HCT116 (cell line): ENCODE measurements around the gene CLASP1. TPM values are rescaled to one million over a fixed set of nuclear protein-coding genes. Genes with fewer than 3 reads are reported as not detected.

Experiments
- ATAC-seq: fragments of 200-7000 bp; cut with Tn5 transposase; 2 replicates; pipeline ENCODE4 v1.9.1; 2020; ENCODE audit warnings: mild to moderate bottlenecking, moderate library complexity
- BruUV-seq: library from RNA; stranded (reverse); fragments of 400-500 nt; replicated peaks from 2 replicates; lab custom pipeline; 2021; lab: Mats Ljungman, UMichigan
- CTCF ChIA-PET: fragments of 300-600 bp; sonication (Branson Sonifier 250); formaldehyde crosslinking; loops from one replicate; lab custom pipeline; 2021; ENCODE audit warnings: antibody characterized with exemption; lab: Charles Lee
- POLR2A ChIA-PET: fragments of 300-600, 350-600 bp; sonication (Branson Sonifier 250); formaldehyde crosslinking; loops from one replicate; lab custom pipeline; 2021; ENCODE audit warnings: antibody characterized with exemption; lab: Charles Lee
- RAD21 ChIA-PET, 2 experiments: fragments of 300-600 bp; sonication (Branson Sonifier 250); formaldehyde crosslinking; loops; one replicate each; lab custom pipeline; 2023; ENCODE audit warnings: low total read pairs in 2 of 2; ENCODE audit not compliant: uncharacterized antibody in 2 of 2, unreplicated experiment in 2 of 2, low non-redundant PET in 1 of 2; lab: Charles Lee
- DNase-seq: peaks from one replicate; pipeline ENCODE4 v3.0.0-alpha.2; 2010; ENCODE audit warnings: low read depth, low spot score
- H2AFZ ChIP-seq: fragments of 200-600 bp; shearing (Covaris generic), sonication (generic); 2 replicates; pipeline ENCODE4 v1.6.1; 2017; ENCODE audit warnings: low read depth, mixed run types, mixed read lengths, antibody characterized with exemption, low read length; ENCODE audit not compliant: poor library complexity, severe bottlenecking
- H3K27ac ChIP-seq: 2 replicates; pipeline ENCODE4 v1.5.1; 2012; ENCODE audit warnings: low read depth, low read length
- H3K27me3 ChIP-seq: fragments of 200-600 bp; sonication (generic); 2 replicates; pipeline ENCODE4 v1.6.1; 2016; ENCODE audit warnings: mixed run types, low read length, mixed read lengths; ENCODE audit not compliant: insufficient read depth
- H3K36me3 ChIP-seq, 2 experiments: fragments of 200-500 bp in 1 of 2; fragments of 200-600 bp in 1 of 2; sonication (Bioruptor generic) in 1 of 2; sonication (generic) in 1 of 2; 2 replicates each; pipeline versions ENCODE4 v1.5.1 to v1.6.1; 2014 to 2016; ENCODE audit warnings: low read length in 2 of 2, inconsistent platforms in 1 of 2, mixed read lengths in 1 of 2, mixed run types in 1 of 2; ENCODE audit not compliant: insufficient read depth in 2 of 2, control insufficient read depth in 1 of 2
- H3K4me1 ChIP-seq, 2 experiments: fragments of 200-600 bp in 1 of 2; sonication (generic) in 1 of 2; 2 replicates each; pipeline versions ENCODE4 v1.5.1 to v1.6.1; 2012 to 2017; ENCODE audit warnings: low read length in 2 of 2, inconsistent platforms in 1 of 2, mild to moderate bottlenecking in 1 of 2, mixed read lengths in 1 of 2, mixed run types in 1 of 2, moderate library complexity in 1 of 2; ENCODE audit not compliant: insufficient read depth in 2 of 2, control insufficient read depth in 1 of 2
- H3K4me2 ChIP-seq: fragments of 200-600 bp; sonication (generic); 2 replicates; pipeline ENCODE4 v1.6.1; 2017; ENCODE audit warnings: mixed run types, low read length, mixed read lengths
- H3K4me3 ChIP-seq, 2 experiments: fragments of 200-600 bp in 1 of 2; sonication (generic) in 1 of 2; replicated peaks in 1 of 2; 2 replicates each; pipeline ENCODE4 v1.5.1; 2011 to 2016; ENCODE audit warnings: low read length in 2 of 2, control low read depth in 1 of 2, low read depth in 1 of 2, mild to moderate bottlenecking in 1 of 2, mixed read lengths in 1 of 2, mixed run types in 1 of 2
- H3K79me2 ChIP-seq: fragments of 200-600 bp; sonication (generic); 2 replicates; pipeline ENCODE4 v1.6.1; 2017; ENCODE audit warnings: mild to moderate bottlenecking, mixed run types, low read length, moderate library complexity, mixed read lengths; ENCODE audit not compliant: insufficient read depth
- H3K9ac ChIP-seq: fragments of 200-600 bp; sonication (generic); 2 replicates; pipeline ENCODE4 v1.6.1; 2016; ENCODE audit warnings: low read length, mixed read lengths
- H3K9me2 ChIP-seq: fragments of 200-600 bp; sonication (generic), shearing (Covaris generic); 2 replicates; pipeline ENCODE4 v1.6.1; 2017; ENCODE audit warnings: mixed run types, mild to moderate bottlenecking, moderate library complexity; ENCODE audit not compliant: insufficient read depth
- H3K9me3 ChIP-seq, 2 experiments: fragments of 200-500 bp in 1 of 2; fragments of 200-600 bp in 1 of 2; sonication (Bioruptor generic) in 1 of 2; sonication (generic) in 1 of 2; 2 replicates each; pipeline ENCODE4 v1.6.1; 2014 to 2017; ENCODE audit warnings: low read length in 2 of 2, mixed read lengths in 2 of 2, inconsistent platforms in 1 of 2, low read depth in 1 of 2, mild to moderate bottlenecking in 1 of 2, mixed run types in 1 of 2, moderate library complexity in 1 of 2; ENCODE audit not compliant: control insufficient read depth in 1 of 2, insufficient read depth in 1 of 2
- H4K20me1 ChIP-seq: fragments of 200-600 bp; sonication (generic), shearing (Covaris generic); 2 replicates; pipeline ENCODE4 v1.6.1; 2017; ENCODE audit warnings: mixed run types, mild to moderate bottlenecking, moderate library complexity; ENCODE audit not compliant: insufficient read depth
- ATF3 ChIP-seq: IDR thresholded peaks from 2 replicates; pipeline ENCODE4 v1.6.1; 2012
- CEBPB ChIP-seq: IDR thresholded peaks from 2 replicates; pipeline ENCODE4 v1.6.1; 2012; ENCODE audit warnings: low read depth
- EGR1 ChIP-seq: IDR thresholded peaks from 2 replicates; pipeline ENCODE4 v1.6.1; 2012; ENCODE audit warnings: low read depth
- ELF1 ChIP-seq: IDR thresholded peaks from 2 replicates; pipeline ENCODE4 v1.6.1; 2012; ENCODE audit warnings: low read depth, borderline replicate concordance
- EZH2 ChIP-seq: fragments of 200-600 bp; sonication (generic); IDR thresholded peaks from 2 replicates; pipeline ENCODE4 v1.6.1; 2017; ENCODE audit warnings: antibody characterized with exemption, mixed run types
- EZH2phosphoT487 ChIP-seq: fragments of 200-600 bp; IDR thresholded peaks from 2 replicates; pipeline ENCODE4 v1.6.1; 2018; ENCODE audit warnings: antibody characterized with exemption, borderline replicate concordance
- FOSL1 ChIP-seq: IDR thresholded peaks from 2 replicates; pipeline ENCODE4 v1.6.1; 2012; ENCODE audit warnings: low read depth
- JUND ChIP-seq: IDR thresholded peaks from 2 replicates; pipeline ENCODE4 v1.6.1; 2012
- MAX ChIP-seq: IDR thresholded peaks from 2 replicates; pipeline ENCODE4 v1.6.1; 2012
- POLR2A ChIP-seq: IDR thresholded peaks from 2 replicates; pipeline ENCODE4 v1.7.0; 2011; ENCODE audit warnings: borderline replicate concordance; ENCODE audit not compliant: insufficient read depth, insufficient read length; ENCODE audit errors: extremely low read depth
- POLR2AphosphoS5 ChIP-seq: IDR thresholded peaks from 2 replicates; pipeline ENCODE4 v1.6.1; 2011; ENCODE audit warnings: mild to moderate bottlenecking, low read depth, low read length, moderate library complexity
- RAD21 ChIP-seq: IDR thresholded peaks from 2 replicates; pipeline ENCODE4 v1.6.1; 2012; ENCODE audit warnings: low read depth, mild to moderate bottlenecking
- REST ChIP-seq: IDR thresholded peaks from 2 replicates; pipeline ENCODE4 v1.6.1; 2012; ENCODE audit warnings: low read depth
- SIN3A ChIP-seq: IDR thresholded peaks from 2 replicates; pipeline ENCODE4 v1.6.1; 2012; ENCODE audit warnings: low read depth
- SRF ChIP-seq: IDR thresholded peaks from 2 replicates; pipeline ENCODE4 v1.6.1; 2012; ENCODE audit warnings: low read depth
- TCF7L2 ChIP-seq: IDR thresholded peaks from 2 replicates; pipeline ENCODE4 v1.7.0; 2011; ENCODE audit warnings: borderline replicate concordance, inconsistent platforms; ENCODE audit not compliant: insufficient read depth, insufficient read length; ENCODE audit errors: extremely low read depth
- YY1 ChIP-seq: IDR thresholded peaks from 2 replicates; pipeline ENCODE4 v1.6.1; 2011; ENCODE audit warnings: low read length, low read depth, moderate library complexity, mild to moderate bottlenecking; ENCODE audit not compliant: insufficient replicate concordance; ENCODE audit errors: extremely low read depth
- ZBTB33 ChIP-seq: IDR thresholded peaks from 2 replicates; pipeline ENCODE4 v1.6.1; 2011; ENCODE audit warnings: mild to moderate bottlenecking, low read length, moderate library complexity; ENCODE audit not compliant: insufficient replicate concordance; ENCODE audit errors: extremely low read depth
- ZFX ChIP-seq: fragments of 450-650 bp; IDR thresholded peaks from 2 replicates; pipeline ENCODE4 v1.6.1; 2017
- ZNF274 ChIP-seq: fragments of 200-500 bp; sonication (Bioruptor generic); IDR thresholded peaks from 2 replicates; pipeline ENCODE4 v1.6.1; 2014; ENCODE audit warnings: mild to moderate bottlenecking, low read depth, low read length, inconsistent platforms
- intact Hi-C: fragments of 100-400 bp; cut with micrococcal nuclease; formaldehyde crosslinking; loops from 2 replicates; pipeline ENCODE4 v1.10.0; 2022
- total RNA-seq: library from RNA; stranded (reverse); gene quantifications from one replicate; pipeline ENCODE4 v1.2.1, GENCODE V29; 2021; ENCODE audit not compliant: unreplicated experiment

The CLASP1 gene
- total RNA-seq, 1 experiment from 2014 or later: 41.9 TPM

GRCh38 chr2:121591199-121591598, 58.1 kb downstream of the CLASP1 start (continued):
- no peak for TF ChIP-seq ZFX
- TF ChIP-seq ZNF274: no peak
- no peak for TF ChIP-seq YY1

GRCh38 chr2:121588357-121588756, 60.9 kb downstream of the CLASP1 start:
- H3K9ac ChIP-seq: no peak overlapping the region
- H3K36me3 ChIP-seq: no peaks in the 10 kb centered on the region
- peaks cover 14% of the 10 kb centered on the region for H3K79me2 ChIP-seq
- H3K27ac ChIP-seq: no peak overlapping the region
- no peak for DNase-seq
- BruUV-seq: no TSS peak
- intact Hi-C loops: no loop called here
- H3K9me3 ChIP-seq: no peaks in the 10 kb centered on the region
- H3K27me3 ChIP-seq: no peaks in the 10 kb centered on the region
- H3K4me2 ChIP-seq: no peak overlapping the region
- CTCF ChIA-PET: no interaction called here
- no peak for TF ChIP-seq EZH2phosphoT487
- TF ChIP-seq SIN3A: no peak
- TF ChIP-seq TCF7L2: no peak
- no peak for TF ChIP-seq YY1
- TF ChIP-seq RAD21: no peak
- no peak for TF ChIP-seq REST
- no peak for TF ChIP-seq ELF1
- no peak for TF ChIP-seq EGR1
- TF ChIP-seq SRF: no peak
- no peak for TF ChIP-seq ZNF274
- TF ChIP-seq ATF3: no peak
- no peak for TF ChIP-seq EZH2
- no peak for TF ChIP-seq POLR2A
- no peak for TF ChIP-seq JUND
- no peak for TF ChIP-seq MAX
- TF ChIP-seq POLR2AphosphoS5: no peak
- TF ChIP-seq ZBTB33: no peak
- TF ChIP-seq FOSL1: no peak
- TF ChIP-seq CEBPB: no peak
- TF ChIP-seq ZFX: no peak
- TF ChIP-seq, all 23 proteins: peak for 0
- no peaks in the 10 kb centered on the region for H3K9me2 ChIP-seq
- RAD21 ChIA-PET: no interaction called here
- H3K4me1 ChIP-seq: no peaks in the 10 kb centered on the region
- no peak overlapping the region for H2AFZ ChIP-seq
- no peak overlapping the region for H3K4me3 ChIP-seq
- 0 out of 2 replicates have a peak, but pooled peaks cover 3% of the 10 kb centered on the region for H4K20me1 ChIP-seq
- ATAC-seq: no peak
- POLR2A ChIA-PET: no interaction called here
